ENCODE results near the gene PIGW. TPM values are rescaled to one million over a fixed set of nuclear protein-coding genes. Genes with fewer than 3 reads are reported as not detected.
"Not testable (repeated sequence)": the region's sequence is repeated elsewhere in the genome, so short reads cannot be mapped to it uniquely, and the experiment has no call there.

The PIGW gene
- total RNA-seq, 4 donors from 2014 or later, result 3.0 to 6.9 (median 4.7) TPM

DNA sequence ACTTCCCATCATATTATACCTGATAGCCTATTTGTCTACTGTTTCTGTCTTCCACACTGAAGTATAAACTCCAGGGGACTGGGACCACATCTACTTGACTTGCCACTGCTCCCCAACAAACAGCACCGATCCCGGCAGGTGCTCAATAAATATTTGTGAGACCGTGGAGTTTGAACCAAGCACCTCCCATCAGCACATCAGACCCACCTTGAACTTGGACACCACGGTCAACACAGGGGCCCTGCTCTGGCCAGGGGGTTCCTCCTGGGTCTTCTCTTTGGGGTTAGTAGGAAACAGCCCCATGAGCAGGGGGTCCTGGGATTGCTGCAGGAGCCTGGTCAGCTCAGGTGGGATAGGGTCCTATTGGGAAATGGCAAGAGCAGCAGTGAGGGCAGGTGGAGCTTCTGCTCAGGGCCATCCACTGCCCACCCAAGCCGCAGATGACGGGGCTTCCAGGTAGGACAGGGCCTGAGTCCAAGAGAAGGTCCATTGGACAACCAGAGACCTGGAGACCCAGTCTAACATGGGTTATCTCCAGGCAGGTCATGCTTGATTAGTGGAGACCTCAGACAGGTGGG is 28.4 kb upstream of the PIGW start:
- in situ Hi-C loops (cut with MboI; ENCODE audit: low sequenced_read_pairs in 4 of 4) (no loop called here), intact Hi-C loops (cut with DNase I; ENCODE audit: low total_unique reads) (no loop called here)
- Histone ChIP-seq H3K4me3 (no peak overlapping the region), H3K36me3 (peaks cover 0 to 58% of the 10 kb centered on the region in 2 donors), H3K4me1 (no peaks in the 10 kb centered on the region), H3K27ac (no peak overlapping the region), H3K9me3 (no peaks in the 10 kb centered on the region), H3K27me3 (no peaks in the 10 kb centered on the region)
- ATAC-seq (no peak), DNase-seq (no peak)
- TF ChIP-seq, protein P1, sequence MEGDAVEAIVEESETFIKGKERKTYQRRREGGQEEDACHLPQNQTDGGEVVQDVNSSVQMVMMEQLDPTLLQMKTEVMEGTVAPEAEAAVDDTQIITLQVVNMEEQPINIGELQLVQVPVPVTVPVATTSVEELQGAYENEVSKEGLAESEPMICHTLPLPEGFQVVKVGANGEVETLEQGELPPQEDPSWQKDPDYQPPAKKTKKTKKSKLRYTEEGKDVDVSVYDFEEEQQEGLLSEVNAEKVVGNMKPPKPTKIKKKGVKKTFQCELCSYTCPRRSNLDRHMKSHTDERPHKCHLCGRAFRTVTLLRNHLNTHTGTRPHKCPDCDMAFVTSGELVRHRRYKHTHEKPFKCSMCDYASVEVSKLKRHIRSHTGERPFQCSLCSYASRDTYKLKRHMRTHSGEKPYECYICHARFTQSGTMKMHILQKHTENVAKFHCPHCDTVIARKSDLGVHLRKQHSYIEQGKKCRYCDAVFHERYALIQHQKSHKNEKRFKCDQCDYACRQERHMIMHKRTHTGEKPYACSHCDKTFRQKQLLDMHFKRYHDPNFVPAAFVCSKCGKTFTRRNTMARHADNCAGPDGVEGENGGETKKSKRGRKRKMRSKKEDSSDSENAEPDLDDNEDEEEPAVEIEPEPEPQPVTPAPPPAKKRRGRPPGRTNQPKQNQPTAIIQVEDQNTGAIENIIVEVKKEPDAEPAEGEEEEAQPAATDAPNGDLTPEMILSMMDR (IDR thresholded peaks at IDR 0.05 in 4 of 5, conservative IDR thresholded peaks at IDR 0.05 in 1 of 5), result no peak
- TF ChIP-seq POLR2A (IDR thresholded peaks at IDR 0.05), result no peak

DNA sequence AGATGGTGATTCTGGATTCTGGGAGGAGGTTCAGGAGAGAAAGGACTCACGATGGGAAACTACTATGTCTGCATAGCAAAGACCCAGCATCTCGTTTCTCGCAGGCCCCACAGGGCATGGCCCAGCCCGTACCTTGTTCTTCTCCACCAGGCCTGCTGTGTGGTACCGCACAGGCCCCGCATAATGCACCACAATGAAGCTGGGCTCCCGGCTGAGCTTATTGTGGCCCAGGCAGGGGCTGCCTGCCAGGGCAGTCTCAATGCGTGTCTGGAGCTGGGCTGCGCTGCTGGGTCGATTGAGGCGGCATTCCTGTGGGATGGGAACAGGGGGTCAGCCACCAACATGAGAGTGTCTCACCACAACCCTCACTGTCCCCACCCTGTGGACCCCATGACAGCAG is 28.0 kb upstream of the PIGW start:
- in situ Hi-C loops (cut with MboI; ENCODE audit: low sequenced_read_pairs in 4 of 4), result no loop called here
- no peak overlapping the region for H3K27ac ChIP-seq
- intact Hi-C loops (cut with DNase I; ENCODE audit: low total_unique reads), result no loop called here
- no peaks in the 10 kb centered on the region for H3K9me3 ChIP-seq
- no peaks in the 10 kb centered on the region for H3K27me3 ChIP-seq
- TF ChIP-seq, protein P1 (IDR thresholded peaks at IDR 0.05 in 4 of 5, conservative IDR thresholded peaks at IDR 0.05 in 1 of 5), result no peak
- TF ChIP-seq POLR2A (IDR thresholded peaks at IDR 0.05), result no peak
- H3K4me3 ChIP-seq, result no peak overlapping the region
- DNase-seq (no peak), ATAC-seq (no peak)
- peaks cover 0 to 58% of the 10 kb centered on the region in 2 donors for H3K36me3 ChIP-seq
- H3K4me1 ChIP-seq, result no peaks in the 10 kb centered on the region

DNA sequence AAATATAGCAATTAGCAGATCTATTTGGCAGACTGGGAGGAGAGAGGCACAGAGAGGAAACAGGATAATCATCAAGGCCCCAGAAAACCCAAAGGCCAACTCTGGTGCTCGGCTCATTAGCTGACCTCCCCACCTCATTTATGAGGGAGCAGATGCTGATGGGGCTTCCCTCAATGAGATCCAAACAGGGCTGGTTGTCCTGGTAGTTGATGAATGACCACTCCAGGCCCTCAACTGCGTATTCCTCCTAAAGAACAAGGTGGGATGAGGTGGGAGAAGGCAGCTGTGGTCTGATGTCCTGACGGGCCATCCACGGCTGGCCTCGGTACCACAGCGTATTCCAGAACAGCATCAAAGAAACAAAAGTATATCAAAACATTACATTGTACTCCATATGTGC is 27.5 kb upstream of the PIGW start:
- Histone ChIP-seq H3K36me3 (peaks cover 0 to 58% of the 10 kb centered on the region in 2 donors), H3K9me3 (no peaks in the 10 kb centered on the region), H3K4me1 (no peaks in the 10 kb centered on the region), H3K4me3 (no peak overlapping the region), H3K27ac (no peak overlapping the region), H3K27me3 (no peaks in the 10 kb centered on the region)
- DNase-seq (no peak), ATAC-seq (no peak)
- TF ChIP-seq, protein P1 (IDR thresholded peaks at IDR 0.05 in 4 of 5, conservative IDR thresholded peaks at IDR 0.05 in 1 of 5), result no peak
- no peak for TF ChIP-seq POLR2A (IDR thresholded peaks at IDR 0.05)
- in situ Hi-C loops (cut with MboI; ENCODE audit: low sequenced_read_pairs in 4 of 4), result no loop called here
- intact Hi-C loops (cut with DNase I; ENCODE audit: low total_unique reads), result no loop called here

DNA sequence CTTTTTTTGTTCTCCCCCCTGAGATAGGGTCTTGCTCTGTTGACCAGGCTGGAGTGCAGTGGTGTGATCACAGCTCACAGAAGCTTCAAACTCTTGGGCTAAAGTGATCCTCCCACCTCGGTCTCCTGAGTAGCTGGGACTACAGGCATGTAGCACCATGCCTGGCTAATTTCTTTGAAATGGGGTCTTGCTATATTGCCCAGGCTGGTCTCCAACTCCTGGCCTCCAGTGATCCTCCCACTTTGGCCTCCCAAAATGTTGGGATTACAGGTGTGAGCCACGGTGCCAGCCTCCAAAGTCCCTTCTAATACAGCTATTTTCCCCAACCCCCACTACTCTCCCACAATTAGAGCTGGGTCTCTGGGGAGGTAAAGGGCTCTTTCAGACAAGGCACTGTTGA is 26.3 kb upstream of the PIGW start:
- H3K4me3 ChIP-seq; H3K4me1 ChIP-seq; H3K27me3 ChIP-seq; DNase-seq; H3K9me3 ChIP-seq; intact Hi-C loops (cut with DNase I; ENCODE audit: low total_unique reads); ATAC-seq; in situ Hi-C loops (cut with MboI; ENCODE audit: low sequenced_read_pairs in 4 of 4); H3K27ac ChIP-seq: not testable (repeated sequence)
- peaks cover 0 to 57% of the 10 kb centered on the region in 2 donors for H3K36me3 ChIP-seq

DNA sequence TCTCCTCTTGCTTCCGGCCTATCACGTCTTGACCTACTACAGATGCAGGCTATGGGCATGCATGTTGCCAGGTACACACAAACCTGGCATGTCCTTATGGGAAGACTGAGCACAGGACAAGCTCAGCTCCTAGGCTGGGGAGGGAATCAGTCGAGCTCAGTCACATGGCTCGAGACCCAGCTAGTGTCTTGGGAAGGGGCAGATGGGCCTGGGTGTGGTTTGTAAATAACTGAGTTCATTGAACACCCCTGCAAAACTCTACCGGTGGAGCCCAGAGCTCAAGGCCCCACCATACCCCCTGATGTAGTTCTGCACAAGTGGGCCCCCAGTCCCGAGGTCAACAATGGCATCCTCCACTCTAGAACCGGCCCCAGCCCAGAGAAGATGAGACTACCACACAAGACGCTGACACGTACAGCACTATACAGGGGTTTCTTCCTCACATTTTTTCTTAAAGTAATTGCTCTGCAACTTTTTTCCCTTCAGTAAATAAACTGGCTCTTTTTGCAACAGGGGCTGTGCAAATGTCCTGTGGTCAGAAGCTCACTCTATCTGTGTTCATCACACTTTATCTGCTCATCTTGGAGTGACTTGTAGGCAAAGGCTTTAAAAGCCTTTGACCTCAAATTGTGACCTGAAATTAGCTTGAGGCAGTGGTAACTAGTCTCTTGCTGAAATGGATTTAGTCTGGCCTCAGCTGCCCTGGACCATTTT is 25.4 kb upstream of the PIGW start:
- ATAC-seq (no peak), DNase-seq (no peak)
- no peaks in the 10 kb centered on the region for H3K9me3 ChIP-seq
- intact Hi-C loops (cut with DNase I; ENCODE audit: low total_unique reads) (no loop called here), in situ Hi-C loops (cut with MboI; ENCODE audit: low sequenced_read_pairs in 4 of 4) (no loop called here)
- no peaks in the 10 kb centered on the region for H3K4me1 ChIP-seq
- H3K27ac ChIP-seq, result no peak overlapping the region
- peaks cover 0 to 47% of the 10 kb centered on the region in 2 donors for H3K36me3 ChIP-seq
- no peak for TF ChIP-seq POLR2A (IDR thresholded peaks at IDR 0.05)
- TF ChIP-seq, protein P1 (IDR thresholded peaks at IDR 0.05 in 4 of 5, conservative IDR thresholded peaks at IDR 0.05 in 1 of 5), result no peak
- no peak overlapping the region for H3K4me3 ChIP-seq
- H3K27me3 ChIP-seq, result no peaks in the 10 kb centered on the region

All from gastrocnemius medialis (tissue), 4 donors.